ENCODE data around the gene CIAPIN1. TPM values are rescaled to one million over a fixed set of nuclear protein-coding genes. Genes with fewer than 3 reads are reported as not detected.

CIAPIN1 gene
- total RNA-seq, 1 donor from 2014 or later: 31.2 TPM

- Histone ChIP-seq H3K9me3 (no peaks in the 10 kb centered on the region), H3K4me3 (peak within 1 kb of the TSS; percentile 75), H3K36me3 (no peaks in the 10 kb centered on the region), H3K27me3 (no peaks in the 10 kb centered on the region), H3K4me1 (peaks cover 9% of the 10 kb centered on the region), H3K27ac (peak within 1 kb of the TSS; percentile 80)
- TF ChIP-seq CTCF (IDR thresholded peaks at IDR 0.05): no peak
- peak; percentile 94 for DNase-seq
- intact Hi-C loops (cut with DNase I): no loop called here
- ATAC-seq: peak; percentile 96
These were observed 39.0 kb upstream of the CIAPIN1 start, which contains the start of gene DOK4 for GRCh38 chr16:57485916-57486857. Gene DOK4 (minus strand): TSS chr16:57486493. CDS start chr16:57479507, 6,986 bp downstream.

GRCh38 chr16:57485091-57485915 lies 38.1 kb upstream of the CIAPIN1 start:
- peaks cover 16% of the 10 kb centered on the region for H3K4me1 ChIP-seq
- H3K27me3 ChIP-seq: no peaks in the 10 kb centered on the region
- peak overlapping the region; percentile 75 for H3K4me3 ChIP-seq
- no peak for TF ChIP-seq CTCF (IDR thresholded peaks at IDR 0.05)
- DNase-seq (peak; percentile 71), ATAC-seq (peak; percentile 62)
- no peaks in the 10 kb centered on the region for H3K9me3 ChIP-seq
- no peaks in the 10 kb centered on the region for H3K36me3 ChIP-seq
- intact Hi-C loops (cut with DNase I): no loop called here
- H3K27ac ChIP-seq: peak overlapping the region; percentile 80

- H3K36me3 ChIP-seq: no peaks in the 10 kb centered on the region
- no peaks in the 10 kb centered on the region for H3K9me3 ChIP-seq
- peak overlapping the region; percentile 37 for H3K27ac ChIP-seq
- H3K27me3 ChIP-seq: no peaks in the 10 kb centered on the region
- H3K4me1 ChIP-seq: peaks cover 24% of the 10 kb centered on the region
- ATAC-seq (no peak), DNase-seq (no peak)
- peak overlapping the region; percentile 75 for H3K4me3 ChIP-seq
- intact Hi-C loops (cut with DNase I): no loop called here
- no peak for TF ChIP-seq CTCF (IDR thresholded peaks at IDR 0.05)
These were observed 37.4 kb upstream of the CIAPIN1 start for GRCh38 chr16:57484515-57485005.

GRCh38 chr16:57483725-57484514 lies 36.7 kb upstream of the CIAPIN1 start:
- no peaks in the 10 kb centered on the region for H3K9me3 ChIP-seq
- no peaks in the 10 kb centered on the region for H3K27me3 ChIP-seq
- TF ChIP-seq CTCF (IDR thresholded peaks at IDR 0.05): no peak
- no peaks in the 10 kb centered on the region for H3K36me3 ChIP-seq
- intact Hi-C loops (cut with DNase I): no loop called here
- H3K4me3 ChIP-seq: peak overlapping the region; percentile 75
- DNase-seq (peak; percentile 71), ATAC-seq (no peak)
- H3K4me1 ChIP-seq: peaks cover 30% of the 10 kb centered on the region
- H3K27ac ChIP-seq: peak overlapping the region; percentile 37

All from upper lobe of right lung (tissue), 1 donor.